Keratinocyte (primary cell): ENCODE data around the gene DIPK1A. TPM values are rescaled to one million over a fixed set of nuclear protein-coding genes. Genes with fewer than 3 reads are reported as not detected.

Experiments used
- DNase-seq: peaks from one replicate; pipeline ENCODE4 v3.0.0-alpha.2; 2011; ENCODE audit warnings: low read depth, missing footprints, low spot score
- FAIRE-seq: peaks from 2 replicates; lab custom pipeline; 2011; peaks lifted over from hg19 to GRCh38; lab: Jason Lieb, UNC
- H2AFZ ChIP-seq: 2 replicates; pipeline ENCODE4 v1.6.0; 2012; ENCODE audit warnings: low read length, control low read depth, inconsistent platforms; ENCODE audit not compliant: control insufficient read depth
- H3K27ac ChIP-seq: 2 replicates; pipeline ENCODE4 v1.5.1; 2011; ENCODE audit warnings: low read length; ENCODE audit not compliant: control insufficient read depth, insufficient read depth
- H3K27me3 ChIP-seq: 3 replicates; pipeline ENCODE4 v1.6.0; 2011; ENCODE audit warnings: low read length; ENCODE audit not compliant: control insufficient read depth, insufficient read depth; ENCODE audit errors: extremely low read depth
- H3K36me3 ChIP-seq, 2 experiments: 2 replicates in 1 of 2; 3 replicates in 1 of 2; pipeline ENCODE4 v1.5.1; 2011; ENCODE audit warnings: low read length in 2 of 2, mild to moderate bottlenecking in 1 of 2; ENCODE audit not compliant: control insufficient read depth in 2 of 2, insufficient read depth in 2 of 2; ENCODE audit errors: extremely low read depth in 1 of 2
- H3K4me1 ChIP-seq: 3 replicates; pipeline ENCODE4 v1.5.1; 2011; ENCODE audit warnings: low read length; ENCODE audit not compliant: control insufficient read depth, insufficient read depth; ENCODE audit errors: extremely low read depth
- H3K4me2 ChIP-seq: 3 replicates; pipeline ENCODE4 v1.6.0; 2011; ENCODE audit warnings: low read depth, low read length; ENCODE audit not compliant: control insufficient read depth, insufficient read depth; ENCODE audit errors: extremely low read depth
- H3K4me3 ChIP-seq, 3 experiments: fragments of 200-600 bp in 1 of 3; sonication (generic) in 1 of 3; 2 replicates in 2 of 3; 3 replicates in 1 of 3; pipeline ENCODE4 v1.5.1; 2011 to 2016; ENCODE audit warnings: low read length in 3 of 3, mild to moderate bottlenecking in 3 of 3, control low read depth in 2 of 3, inconsistent platforms in 1 of 3, low read depth in 1 of 3, mixed read lengths in 1 of 3, mixed run types in 1 of 3, moderate library complexity in 1 of 3; ENCODE audit not compliant: control insufficient read depth in 2 of 3, insufficient read depth in 2 of 3; ENCODE audit errors: extremely low read depth in 1 of 3
- H3K79me2 ChIP-seq: 2 replicates; pipeline ENCODE4 v1.6.0; 2012; ENCODE audit warnings: low read length; ENCODE audit not compliant: control insufficient read depth, insufficient read depth
- H3K9ac ChIP-seq: 3 replicates; pipeline ENCODE4 v1.6.0; 2011; ENCODE audit warnings: low read length; ENCODE audit not compliant: control insufficient read depth, insufficient read depth; ENCODE audit errors: extremely low read depth
- H3K9me1 ChIP-seq: 3 replicates; pipeline ENCODE4 v1.6.0; 2011; ENCODE audit warnings: low read length; ENCODE audit not compliant: control insufficient read depth, insufficient read depth; ENCODE audit errors: extremely low read depth
- H3K9me3 ChIP-seq: 2 replicates; pipeline ENCODE4 v1.5.1; 2012; ENCODE audit warnings: low read depth, low read length; ENCODE audit not compliant: control insufficient read depth
- H4K20me1 ChIP-seq: 3 replicates; pipeline ENCODE4 v1.6.0; 2011; ENCODE audit warnings: low read length; ENCODE audit not compliant: control insufficient read depth, insufficient read depth; ENCODE audit errors: extremely low read depth
- EZH2 ChIP-seq: IDR thresholded peaks from one replicate; pipeline ENCODE4 v1.6.1; 2012; ENCODE audit warnings: inconsistent platforms, mild to moderate bottlenecking, low read length, moderate library complexity
- dilution Hi-C: fragments of 300-500 bp; cut with MboI; formaldehyde crosslinking; loops from one replicate; pipeline ENCODE4 v1.7.0; 2020; ENCODE audit warnings: low sequenced_read_pairs; ENCODE audit not compliant: extremely low pct_ligation_motif_present
- polyA plus RNA-seq, 5 experiments: library from polyadenylated mRNA; depleted of rRNA in 3 of 5; stranded (reverse) in 3 of 5; stranded (forward) in 1 of 5; unstranded in 1 of 5; fragments of >200 nt; gene quantifications; 1 replicate in 1 of 5; 2 replicates in 3 of 5; 3 replicates in 1 of 5; pipeline versions ENCODE4 v1.2.1 to v1.2.3, GENCODE V29; 2011 to 2012; ENCODE audit warnings: missing spikeins in 2 of 5, low read depth in 1 of 5, low replicate concordance in 1 of 5
- TF ChIP-seq, protein P1 (sequence below), 3 experiments: IDR thresholded peaks in 1 of 3; conservative IDR thresholded peaks in 1 of 3; optimal IDR thresholded peaks in 1 of 3; 2 replicates in 2 of 3; 3 replicates in 1 of 3; pipeline versions ENCODE3 to v1.5.1; 2011; ENCODE audit warnings: low read length in 3 of 3, mild to moderate bottlenecking in 3 of 3, moderate library complexity in 2 of 3, control low read depth in 1 of 3, inconsistent platforms in 1 of 3; ENCODE audit not compliant: insufficient read depth in 2 of 3; ENCODE audit errors: extremely low read depth in 1 of 3

The DIPK1A gene
- polyA plus RNA-seq, 1 donor (not counting 4 experiments of a cell fraction or from before 2014, with no cell fraction given) = 22.0 TPM

DNA sequence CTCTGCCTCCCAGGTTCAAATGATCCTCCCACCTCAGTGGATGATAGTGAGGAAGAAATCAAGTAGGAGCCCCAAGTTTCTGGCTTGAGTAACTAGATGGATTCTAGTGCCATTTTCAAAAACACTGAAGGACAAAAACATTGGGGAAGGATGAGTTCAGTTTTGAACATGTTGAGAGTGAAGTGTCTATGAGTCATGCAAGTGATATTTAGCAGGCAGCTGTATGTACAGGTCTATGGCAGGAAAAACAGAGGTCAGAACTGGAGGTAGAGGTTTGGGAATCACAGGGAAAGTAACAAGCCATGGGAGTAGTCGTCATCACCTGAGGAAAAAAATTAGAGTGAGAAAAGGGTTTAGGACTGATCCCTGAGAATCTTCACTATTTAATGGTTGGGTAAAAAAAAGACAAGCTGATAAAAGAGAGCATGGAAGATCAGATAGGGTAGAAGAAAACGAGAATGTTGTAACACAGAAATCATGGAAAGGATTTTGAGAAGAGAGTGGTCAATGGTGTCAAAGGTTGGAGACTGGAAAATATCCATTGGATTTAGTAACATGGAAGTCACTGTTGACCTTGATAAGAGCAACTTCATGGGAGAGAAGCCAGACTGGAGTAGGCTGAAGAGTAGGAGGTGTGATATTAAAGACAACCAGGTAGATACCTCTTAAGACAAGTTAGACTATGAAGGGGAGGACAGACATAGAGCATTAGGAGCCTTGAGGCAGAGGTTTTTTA lies 53.1 kb downstream of the DIPK1A start:
- Histone ChIP-seq H3K27me3 (no peaks in the 10 kb centered on the region), H3K36me3 (no peaks in the 10 kb centered on the region), H3K4me2 (peak overlapping the region; percentile 73), H3K9ac (peak overlapping the region; percentile 30), H3K9me3 (no peaks in the 10 kb centered on the region), H3K9me1 (no peaks in the 10 kb centered on the region), H3K27ac (peak overlapping the region; percentile 89), H3K4me3 (peak overlapping the region in 2 of 3 experiments; percentile 2 to 15), H2AFZ (no peak overlapping the region), H3K4me1 (peaks cover 41% of the 10 kb centered on the region), H3K79me2 (no peaks in the 10 kb centered on the region), H4K20me1 (no peaks in the 10 kb centered on the region)
- dilution Hi-C loops = no loop called here
- TF ChIP-seq, protein P1, sequence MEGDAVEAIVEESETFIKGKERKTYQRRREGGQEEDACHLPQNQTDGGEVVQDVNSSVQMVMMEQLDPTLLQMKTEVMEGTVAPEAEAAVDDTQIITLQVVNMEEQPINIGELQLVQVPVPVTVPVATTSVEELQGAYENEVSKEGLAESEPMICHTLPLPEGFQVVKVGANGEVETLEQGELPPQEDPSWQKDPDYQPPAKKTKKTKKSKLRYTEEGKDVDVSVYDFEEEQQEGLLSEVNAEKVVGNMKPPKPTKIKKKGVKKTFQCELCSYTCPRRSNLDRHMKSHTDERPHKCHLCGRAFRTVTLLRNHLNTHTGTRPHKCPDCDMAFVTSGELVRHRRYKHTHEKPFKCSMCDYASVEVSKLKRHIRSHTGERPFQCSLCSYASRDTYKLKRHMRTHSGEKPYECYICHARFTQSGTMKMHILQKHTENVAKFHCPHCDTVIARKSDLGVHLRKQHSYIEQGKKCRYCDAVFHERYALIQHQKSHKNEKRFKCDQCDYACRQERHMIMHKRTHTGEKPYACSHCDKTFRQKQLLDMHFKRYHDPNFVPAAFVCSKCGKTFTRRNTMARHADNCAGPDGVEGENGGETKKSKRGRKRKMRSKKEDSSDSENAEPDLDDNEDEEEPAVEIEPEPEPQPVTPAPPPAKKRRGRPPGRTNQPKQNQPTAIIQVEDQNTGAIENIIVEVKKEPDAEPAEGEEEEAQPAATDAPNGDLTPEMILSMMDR (optimal IDR thresholded peaks at IDR 0.05 in 1 of 3, IDR thresholded peaks at IDR 0.05 in 1 of 3, conservative IDR thresholded peaks at IDR 0.05 in 1 of 3; ENCODE audit: extremely low read depth in 1 of 3, insufficient read depth in 2 of 3, low read length in 3 of 3) = no peak
- TF ChIP-seq EZH2 = no peak
- peak; percentile 98 for FAIRE-seq
- DNase-seq = peak; percentile 80

DNA sequence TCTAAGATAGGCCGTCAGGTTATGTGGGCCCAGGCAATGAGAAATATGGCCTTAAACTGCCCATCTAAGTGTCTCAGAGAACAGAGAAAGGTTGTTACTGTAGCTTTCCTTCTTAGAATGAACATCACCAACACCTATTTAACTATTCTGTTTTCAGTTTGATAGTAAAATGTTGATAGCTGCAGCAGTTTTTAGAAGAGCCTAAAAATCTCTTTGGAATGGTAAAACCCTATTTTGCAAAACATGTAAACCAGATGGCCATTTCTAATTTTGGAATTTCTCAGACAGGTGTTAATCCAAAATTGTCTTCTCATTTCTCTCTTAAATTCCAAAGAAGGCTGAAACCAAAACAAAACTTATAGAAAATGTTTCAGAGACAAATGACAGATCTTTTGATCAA lies 57.5 kb downstream of the DIPK1A start:
- H3K4me1 ChIP-seq = peaks cover 15% of the 10 kb centered on the region
- no peaks in the 10 kb centered on the region for H4K20me1 ChIP-seq
- FAIRE-seq = no peak
- no peak overlapping the region for H3K27ac ChIP-seq
- H3K9ac ChIP-seq = no peak overlapping the region
- no peaks in the 10 kb centered on the region for H3K79me2 ChIP-seq
- no peak overlapping the region for H2AFZ ChIP-seq
- no peaks in the 10 kb centered on the region for H3K9me3 ChIP-seq
- no peak overlapping the region for H3K4me3 ChIP-seq
- H3K4me2 ChIP-seq = no peak overlapping the region
- dilution Hi-C loops = no loop called here
- H3K36me3 ChIP-seq = no peaks in the 10 kb centered on the region
- DNase-seq = no peak
- no peaks in the 10 kb centered on the region for H3K9me1 ChIP-seq
- TF ChIP-seq, protein P1 (optimal IDR thresholded peaks at IDR 0.05 in 1 of 3, IDR thresholded peaks at IDR 0.05 in 1 of 3, conservative IDR thresholded peaks at IDR 0.05 in 1 of 3; ENCODE audit: extremely low read depth in 1 of 3, insufficient read depth in 2 of 3, low read length in 3 of 3) = no peak
- TF ChIP-seq EZH2 = no peak
- no peaks in the 10 kb centered on the region for H3K27me3 ChIP-seq
